CMK (cell line): ENCODE data around the gene TBC1D10A.

Experiments used
- DNase-seq: peaks from one replicate; pipeline ENCODE4 v3.0.0-alpha.2; 2010; ENCODE audit warnings: low read depth

TBC1D10A gene

GRCh38 chr22:30285846-30286200, 40.9 kb downstream of the TBC1D10A start:
- no peak for DNase-seq

- DNase-seq = no peak
These were observed 41.4 kb downstream of the TBC1D10A start for GRCh38 chr22:30285176-30285845.

GRCh38 chr22:30284666-30285065, 42.1 kb downstream of the TBC1D10A start:
- no peak for DNase-seq

- no peak for DNase-seq
These were observed 42.6 kb downstream of the TBC1D10A start for GRCh38 chr22:30284172-30284571.

DNA sequence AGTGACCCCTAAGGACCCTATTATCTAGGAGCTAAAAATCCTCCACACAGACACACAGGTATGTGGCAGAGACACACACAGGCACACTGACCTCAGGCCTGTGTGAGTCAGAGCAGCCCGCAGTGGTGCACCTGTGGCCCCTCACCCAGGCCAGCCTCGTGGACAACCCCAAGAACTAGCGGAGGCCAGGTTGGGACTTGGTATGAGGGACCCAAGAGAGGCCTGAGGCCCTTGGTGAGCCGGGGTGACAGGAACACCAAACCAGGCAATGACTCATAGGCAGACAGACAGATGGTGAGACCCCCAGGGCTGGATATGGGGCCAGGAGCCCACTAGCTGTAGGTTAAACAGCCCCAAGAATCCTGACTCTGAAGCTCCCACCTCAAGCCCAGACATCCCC, 43.4 kb downstream of the TBC1D10A start:
- no peak for DNase-seq

GRCh38 chr22:30282616-30283046, 44.1 kb downstream of the TBC1D10A start:
- DNase-seq = no peak

DNA sequence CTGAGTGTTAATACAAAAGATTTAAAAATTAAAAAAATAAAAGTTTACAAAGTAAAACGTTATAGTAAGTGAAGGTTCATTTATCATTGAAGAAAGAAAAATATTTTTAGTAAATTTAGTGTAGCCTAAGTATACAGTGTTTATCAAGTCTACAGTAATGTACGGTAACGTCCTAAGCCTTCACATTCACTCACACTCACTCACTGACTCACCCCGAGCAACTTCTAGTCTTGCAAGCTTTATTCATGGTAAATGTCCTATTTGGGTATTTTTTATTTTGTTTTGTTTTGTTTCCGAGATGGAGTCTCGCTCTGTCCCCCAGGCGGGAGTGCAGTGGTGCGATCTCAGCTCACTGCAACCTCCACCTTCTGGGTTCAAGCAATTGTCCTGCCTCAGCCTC, 46.2 kb downstream of the TBC1D10A start:
- no peak for DNase-seq

GRCh38 chr22:30279932-30280331, 46.8 kb downstream of the TBC1D10A start:
- DNase-seq = no peak

GRCh38 chr22:30279046-30279788, 47.5 kb downstream of the TBC1D10A start:
- DNase-seq = no peak

- no peak for DNase-seq
These were observed 49.0 kb downstream of the TBC1D10A start for GRCh38 chr22:30277547-30278344.

DNA sequence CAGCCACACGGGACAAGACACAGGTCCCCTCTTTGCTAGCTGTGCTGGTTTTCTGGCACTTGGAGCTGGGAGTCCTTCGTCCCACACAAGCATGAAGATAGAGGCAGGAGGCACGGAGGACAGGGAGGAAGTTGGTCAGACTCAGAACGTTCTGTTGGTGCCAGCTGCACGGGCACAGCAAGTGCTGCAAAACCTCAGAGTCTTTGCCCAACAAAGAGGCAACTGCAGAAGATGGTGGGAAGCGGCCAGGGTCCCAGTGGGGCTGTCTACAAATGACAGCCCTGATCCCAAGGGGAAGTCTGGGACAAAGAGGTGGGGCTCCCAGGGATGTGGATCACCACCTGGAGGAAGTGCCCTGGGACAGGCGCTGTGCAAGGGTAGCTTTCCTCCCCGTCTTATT, 50.7 kb downstream of the TBC1D10A start:
- no peak for DNase-seq

DNA sequence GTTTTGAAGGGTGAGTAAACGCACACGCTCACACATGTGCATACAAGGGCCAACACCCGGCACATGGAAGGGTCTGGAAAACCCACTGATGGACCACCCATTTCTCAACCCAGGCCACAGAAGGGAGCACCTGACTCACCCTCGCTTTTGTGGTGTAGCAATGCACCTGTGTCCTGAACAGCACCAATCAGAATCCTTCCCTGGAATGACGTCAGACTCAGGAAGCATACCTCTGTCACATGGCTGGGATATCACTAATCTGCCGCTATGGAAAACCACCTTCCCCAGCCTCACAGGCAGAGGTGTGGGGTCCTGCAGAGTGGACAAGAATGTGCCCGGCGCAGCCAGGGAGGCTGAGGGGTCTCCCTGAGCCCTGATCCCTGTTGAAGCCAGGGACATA, 51.1 kb downstream of the TBC1D10A start:
- DNase-seq = no peak

DNA sequence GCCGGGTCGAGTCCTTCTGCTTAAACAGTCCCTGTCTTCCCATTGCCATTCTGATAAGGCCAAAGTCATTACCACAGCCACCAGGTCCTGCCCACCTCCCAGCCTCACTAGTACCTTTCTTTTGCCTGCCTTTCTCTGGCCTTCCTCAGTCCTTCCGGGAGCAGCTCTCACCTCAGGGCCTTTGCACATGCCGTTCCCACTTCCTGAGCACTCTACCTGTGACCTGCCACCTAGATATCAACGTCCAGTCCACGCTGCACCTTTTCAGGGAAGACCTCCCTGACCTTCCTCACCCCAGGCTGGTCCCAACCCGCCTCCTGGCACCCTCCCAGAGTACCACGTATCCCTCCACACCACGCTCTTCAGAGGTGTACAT, 52.3 kb downstream of the TBC1D10A start:
- DNase-seq = no peak

DNA sequence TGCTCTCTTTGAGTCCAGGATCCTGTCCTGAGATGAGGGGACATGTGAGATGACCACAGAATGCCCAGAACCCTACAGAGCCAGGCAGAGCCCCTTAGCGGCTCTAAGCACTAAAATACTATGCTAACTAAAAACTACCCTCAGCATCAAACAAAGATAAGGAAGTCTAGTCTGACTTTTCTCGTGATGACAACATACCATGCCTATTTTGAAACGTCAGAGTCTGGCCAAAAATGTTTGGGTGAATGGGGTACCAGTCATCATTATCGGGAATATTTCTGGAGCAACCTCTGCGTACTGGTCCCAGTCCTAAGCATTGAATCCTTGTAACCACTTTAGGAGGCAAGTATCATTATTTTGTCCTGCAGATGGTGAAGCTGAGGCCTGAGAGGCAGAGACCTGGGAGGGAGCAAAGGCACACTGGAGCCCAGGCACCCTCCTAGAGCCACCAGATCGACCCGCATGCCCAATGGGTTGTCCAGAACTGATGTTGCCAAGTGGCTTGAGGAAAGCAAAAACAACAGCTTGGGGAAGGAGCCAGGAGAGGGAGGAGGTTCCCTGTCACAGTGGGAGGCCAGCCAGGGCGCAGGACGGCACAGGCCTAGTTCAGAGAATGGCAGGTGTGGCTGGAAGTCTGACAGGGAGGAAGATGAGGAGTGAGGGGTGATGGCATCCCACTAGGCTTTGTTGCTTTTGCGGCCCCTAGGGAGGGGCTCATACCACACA, 52.9 kb downstream of the TBC1D10A start:
- no peak for DNase-seq

DNA sequence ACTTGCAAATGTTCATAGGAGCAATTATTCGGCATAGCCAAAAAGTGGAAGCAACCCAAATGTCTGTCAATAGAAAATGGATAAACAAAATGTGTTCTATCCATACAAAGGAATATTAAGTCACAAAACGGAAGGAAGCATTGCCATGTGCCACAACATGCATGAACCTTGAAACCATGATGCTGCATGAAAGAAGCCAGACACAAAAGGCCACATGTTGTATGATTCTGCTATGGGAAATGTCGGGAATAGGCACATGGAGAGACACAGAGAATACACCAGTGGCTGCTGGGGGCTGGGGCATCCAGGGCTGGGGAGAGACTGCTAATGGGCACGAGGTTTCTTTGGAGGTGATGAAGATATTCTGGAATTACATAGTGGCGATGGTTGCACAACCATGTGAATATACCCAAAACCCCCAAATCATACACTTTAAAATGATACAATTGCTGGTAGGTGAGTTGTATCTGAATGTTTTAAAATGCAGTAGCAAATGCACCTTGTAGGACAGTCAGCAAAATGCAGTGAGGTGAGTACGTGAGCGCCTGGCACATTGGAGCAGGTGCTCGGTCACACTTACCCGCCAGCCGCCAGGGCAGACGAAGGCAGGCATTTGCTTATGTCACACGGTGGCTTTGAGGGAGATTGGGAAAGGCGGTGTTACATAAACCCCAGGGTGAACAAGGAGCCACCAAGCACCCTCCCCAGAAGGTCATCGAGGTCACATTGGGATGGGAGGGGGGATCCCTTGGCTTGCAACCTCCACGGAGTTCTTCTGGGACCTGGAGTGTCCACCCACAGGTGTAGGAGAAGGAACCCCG, 53.8 kb downstream of the TBC1D10A start:
- DNase-seq = no peak

- no peak for DNase-seq
These were observed 55.9 kb downstream of the TBC1D10A start for GRCh38 chr22:30270832-30271231.

- no peak for DNase-seq
These were observed 58.4 kb downstream of the TBC1D10A start for GRCh38 chr22:30268331-30268730.

GRCh38 chr22:30267382-30268302, 59.1 kb downstream of the TBC1D10A start:
- DNase-seq = no peak

- peak; percentile 78 for DNase-seq
These were observed 60.0 kb downstream of the TBC1D10A start, which contains the start of gene OSM for GRCh38 chr22:30266445-30267381. Gene OSM, minus strand, starts transcription at chr22:30266851. Its CDS starts 52 bp downstream, at chr22:30266799.
